GM12801 (cell line): ENCODE results near the gene ISLR.

Experiments used
- CTCF ChIP-seq: IDR thresholded peaks from one replicate; pipeline ENCODE4 v1.5.1; 2011; ENCODE audit warnings: control low read depth; ENCODE audit not compliant: insufficient read length; ENCODE audit errors: extremely low read depth

ISLR gene

GRCh38 chr15:74134387-74135027, 39.0 kb upstream of the ISLR start:
- TF ChIP-seq CTCF, result no peak

GRCh38 chr15:74135041-74135565, 38.4 kb upstream of the ISLR start:
- no peak for TF ChIP-seq CTCF

- TF ChIP-seq CTCF, result no peak
Measured at GRCh38 chr15:74136540-74136813, 37.0 kb upstream of the ISLR start.

- TF ChIP-seq CTCF, result no peak
Measured at GRCh38 chr15:74136814-74137536, 36.5 kb upstream of the ISLR start.

- no peak for TF ChIP-seq CTCF
Measured at GRCh38 chr15:74137537-74137894, 36.0 kb upstream of the ISLR start.

- TF ChIP-seq CTCF, result no peak
Measured at GRCh38 chr15:74138642-74139041, 34.9 kb upstream of the ISLR start.

- TF ChIP-seq CTCF, result no peak
Measured at GRCh38 chr15:74141591-74141990, 31.9 kb upstream of the ISLR start.
